ENCODE results near the gene MISP3. TPM values are rescaled to one million over a fixed set of nuclear protein-coding genes. Genes with fewer than 3 reads are reported as not detected.
"Not testable (repeated sequence)": the region's sequence is repeated elsewhere in the genome, so short reads cannot be mapped to it uniquely, and the experiment has no call there.

The MISP3 gene
- total RNA-seq, 2 donors from 2014 or later: 12.4 to 17.2 TPM

- Histone ChIP-seq H3K4me1 (replicated peaks) (no peaks in the 10 kb centered on the region), H3K4me3 (peak overlapping the region; percentile 40 to 49), H3K9me3 (no peaks in the 10 kb centered on the region), H3K36me3 (no peaks in the 10 kb centered on the region), H3K27ac (peak overlapping the region; percentile 45 to 52), H3K27me3 (replicated peaks; ENCODE audit: insufficient read depth) (no peaks in the 10 kb centered on the region)
- intact Hi-C loops (cut with DNase I): no loop called here
- 22% methylated on average over 20 of the region's 20 CpGs for WGBS
- no peak for DNase-seq (ENCODE audit: low spot score)
- TF ChIP-seq CTCF (IDR thresholded peaks at IDR 0.05) (no peak), POLR2A (IDR thresholded peaks at IDR 0.05) (no peak), POLR2AphosphoS5 (IDR thresholded peaks at IDR 0.05) (no peak)
These were observed 41.4 kb upstream of the MISP3 start for GRCh38 chr19:14030997-14031718.

- DNase-seq (ENCODE audit: low spot score): peak; percentile 26
- peak; percentile 15 to 66 (median 40) for TF ChIP-seq CTCF (IDR thresholded peaks at IDR 0.05)
- TF ChIP-seq POLR2AphosphoS5 (IDR thresholded peaks at IDR 0.05): no peak
- Histone ChIP-seq H3K9me3 (no peaks in the 10 kb centered on the region), H3K4me3 (peak within 1 kb of the TSS; percentile 40 to 49), H3K27ac (peak within 1 kb of the TSS; percentile 45 to 52), H3K4me1 (replicated peaks) (no peaks in the 10 kb centered on the region), H3K36me3 (no peaks in the 10 kb centered on the region), H3K27me3 (replicated peaks; ENCODE audit: insufficient read depth) (no peaks in the 10 kb centered on the region)
- WGBS: under 1% methylated on average over 39 of the region's 63 CpGs
- intact Hi-C loops (cut with DNase I): no loop called here
These were observed 40.7 kb upstream of the MISP3 start, which contains the start of gene IL27RA for GRCh38 chr19:14031719-14032480. IL27RA (plus strand) TSS chr19:14031762; CDS start chr19:14031873, 111 bp downstream.

- Histone ChIP-seq H3K27ac (no peak overlapping the region), H3K27me3 (replicated peaks; ENCODE audit: insufficient read depth) (no peaks in the 10 kb centered on the region), H3K4me3 (no peak overlapping the region), H3K4me1 (replicated peaks) (no peaks in the 10 kb centered on the region), H3K36me3 (no peaks in the 10 kb centered on the region), H3K9me3 (no peaks in the 10 kb centered on the region)
- no peak for TF ChIP-seq POLR2AphosphoS5 (IDR thresholded peaks at IDR 0.05)
- TF ChIP-seq POLR2A (IDR thresholded peaks at IDR 0.05): no peak
- TF ChIP-seq CTCF (IDR thresholded peaks at IDR 0.05): no peak
- DNase-seq (ENCODE audit: low spot score): no peak
- intact Hi-C loops (cut with DNase I): no loop called here
- WGBS: 94% methylated on average over 2 of the region's 2 CpGs
These were observed 38.6 kb upstream of the MISP3 start for GRCh38 chr19:14033946-14034345.

- H3K27me3 ChIP-seq (replicated peaks; ENCODE audit: insufficient read depth); DNase-seq (ENCODE audit: low spot score); intact Hi-C loops (cut with DNase I); H3K4me3 ChIP-seq; H3K4me1 ChIP-seq (replicated peaks); H3K27ac ChIP-seq; H3K9me3 ChIP-seq; H3K36me3 ChIP-seq: not testable (repeated sequence)
- WGBS: 92% methylated on average over 12 of the region's 12 CpGs
- peak in 1 of 4 experiments; percentile 9 for TF ChIP-seq CTCF (IDR thresholded peaks at IDR 0.05)
These were observed 37.4 kb upstream of the MISP3 start for GRCh38 chr19:14035159-14035558.
